ENCODE results near the gene ACACB.

ACACB gene

DNA sequence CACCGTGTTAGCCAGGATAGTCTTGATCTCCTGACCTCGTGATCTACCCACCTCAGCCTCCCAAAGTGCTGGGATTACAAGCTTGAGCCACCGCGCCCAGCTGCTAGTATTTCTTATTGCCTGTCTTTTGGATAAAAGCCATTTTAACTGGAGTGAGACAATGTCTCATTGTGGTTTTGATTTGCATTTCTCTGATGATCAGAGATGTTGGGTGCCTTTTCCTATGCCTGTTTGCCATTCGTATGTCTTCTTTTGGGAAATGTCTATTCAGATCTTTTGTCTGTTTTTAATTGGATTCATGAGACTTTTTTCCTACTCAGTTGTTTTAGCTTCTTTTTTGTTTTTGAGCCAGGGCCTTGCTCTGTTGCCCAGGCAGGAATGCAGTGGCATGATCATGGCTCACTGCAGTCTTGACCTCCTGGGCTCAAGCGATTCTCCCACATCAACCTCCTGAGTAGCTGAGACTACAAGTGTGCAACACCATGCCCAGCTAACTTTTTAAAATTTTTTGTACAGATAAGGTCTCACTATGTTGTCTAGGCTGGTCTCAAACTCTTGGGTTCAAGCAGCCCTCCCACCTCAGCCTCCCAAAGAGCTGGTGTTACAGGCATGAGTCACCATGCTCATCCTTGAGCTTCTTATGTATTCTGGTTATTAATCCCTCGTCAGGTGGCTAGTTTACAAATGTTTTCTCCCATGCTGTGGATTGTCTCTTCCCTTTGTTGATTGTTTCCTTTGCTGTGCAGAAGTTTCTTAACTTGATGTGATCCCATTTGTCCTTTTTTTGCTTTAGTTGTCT is 65.9 kb downstream of the ACACB start:
- no peak overlapping the region for H3K9ac ChIP-seq (ENCODE audit: low read depth, low read length)
- no peak overlapping the region for H3K4me2 ChIP-seq (ENCODE audit: low read length)
- H3K4me1 ChIP-seq (ENCODE audit: control insufficient read depth, insufficient read depth, low read length): no peaks in the 10 kb centered on the region
- H3K27me3 ChIP-seq (ENCODE audit: control insufficient read depth, insufficient read depth, low read length): no peaks in the 10 kb centered on the region
- H3K36me3 ChIP-seq (ENCODE audit: insufficient read depth, low read length): no peaks in the 10 kb centered on the region
- no peak overlapping the region for H3K4me3 ChIP-seq (ENCODE audit: low read length)
- no peaks in the 10 kb centered on the region for H3K9me3 ChIP-seq (replicated peaks; ENCODE audit: low read length)

DNA sequence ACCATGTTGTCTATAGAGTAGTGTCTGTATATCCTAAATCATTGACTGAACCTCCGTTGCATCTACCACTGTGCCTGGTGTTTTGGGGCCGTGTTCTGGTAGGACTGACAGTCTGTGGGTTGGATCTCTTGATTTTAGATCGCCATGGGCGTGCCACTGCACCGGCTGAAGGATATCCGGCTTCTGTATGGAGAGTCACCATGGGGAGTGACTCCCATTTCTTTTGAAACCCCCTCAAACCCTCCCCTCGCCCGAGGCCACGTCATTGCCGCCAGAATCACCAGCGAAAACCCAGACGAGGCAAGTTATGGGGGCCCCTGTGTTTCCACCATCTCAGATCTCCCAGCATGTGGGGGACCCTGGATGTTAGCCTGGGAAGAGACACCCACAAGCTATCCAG is 69.1 kb downstream of the ACACB start:
- no peaks in the 10 kb centered on the region for H3K36me3 ChIP-seq (ENCODE audit: insufficient read depth, low read length)
- no peak overlapping the region for H3K4me3 ChIP-seq (ENCODE audit: low read length)
- H3K27me3 ChIP-seq (ENCODE audit: control insufficient read depth, insufficient read depth, low read length): no peaks in the 10 kb centered on the region

DNA sequence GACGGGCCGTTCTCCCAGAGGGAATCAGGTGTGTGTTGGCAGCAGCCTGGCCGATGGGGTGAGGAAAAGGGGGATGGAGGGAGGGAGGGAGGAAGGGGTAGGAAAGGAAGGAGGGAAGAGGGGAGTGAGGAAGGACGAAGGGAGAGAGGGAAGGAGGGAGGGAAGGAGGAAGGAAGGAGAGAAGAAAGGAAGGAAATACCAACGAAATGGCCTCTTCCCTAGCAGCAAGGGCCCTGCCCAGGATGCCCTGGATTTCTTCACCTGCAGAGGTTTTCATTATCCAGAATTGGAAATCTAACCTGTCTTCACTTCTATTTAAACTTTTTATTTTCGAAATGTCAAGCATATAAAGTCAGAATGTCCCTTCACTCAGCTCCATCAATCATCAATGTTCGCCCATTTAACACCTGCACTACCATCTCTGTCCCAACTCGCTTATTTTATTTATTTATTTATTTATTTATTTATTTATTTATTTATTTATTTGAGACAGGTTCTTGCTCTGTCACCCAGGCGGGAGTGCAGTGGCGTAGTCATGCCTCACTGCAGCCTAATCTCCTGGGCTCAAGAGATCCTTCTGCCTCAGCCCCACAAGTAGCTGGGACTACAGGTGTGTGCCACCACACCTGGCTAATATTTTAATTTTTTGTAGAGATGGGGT is 70.7 kb downstream of the ACACB start:
- Histone ChIP-seq H3K9me3 (replicated peaks; ENCODE audit: low read length) (no peaks in the 10 kb centered on the region), H3K9ac (ENCODE audit: low read depth, low read length) (no peak overlapping the region), H3K27me3 (ENCODE audit: control insufficient read depth, insufficient read depth, low read length) (no peaks in the 10 kb centered on the region), H3K4me3 (ENCODE audit: low read length) (no peak overlapping the region), H3K4me1 (ENCODE audit: control insufficient read depth, insufficient read depth, low read length) (peaks cover 4% of the 10 kb centered on the region), H3K4me2 (ENCODE audit: low read length) (no peak overlapping the region), H3K36me3 (ENCODE audit: insufficient read depth, low read length) (no peaks in the 10 kb centered on the region)

More for the DNA sequence above, 69.1 kb downstream of the ACACB start:
- Histone ChIP-seq H3K9ac (ENCODE audit: low read depth, low read length) (no peak overlapping the region), H3K9me3 (replicated peaks; ENCODE audit: low read length) (no peaks in the 10 kb centered on the region), H3K4me1 (ENCODE audit: control insufficient read depth, insufficient read depth, low read length) (no peaks in the 10 kb centered on the region), H3K4me2 (ENCODE audit: low read length) (no peak overlapping the region)

DNA sequence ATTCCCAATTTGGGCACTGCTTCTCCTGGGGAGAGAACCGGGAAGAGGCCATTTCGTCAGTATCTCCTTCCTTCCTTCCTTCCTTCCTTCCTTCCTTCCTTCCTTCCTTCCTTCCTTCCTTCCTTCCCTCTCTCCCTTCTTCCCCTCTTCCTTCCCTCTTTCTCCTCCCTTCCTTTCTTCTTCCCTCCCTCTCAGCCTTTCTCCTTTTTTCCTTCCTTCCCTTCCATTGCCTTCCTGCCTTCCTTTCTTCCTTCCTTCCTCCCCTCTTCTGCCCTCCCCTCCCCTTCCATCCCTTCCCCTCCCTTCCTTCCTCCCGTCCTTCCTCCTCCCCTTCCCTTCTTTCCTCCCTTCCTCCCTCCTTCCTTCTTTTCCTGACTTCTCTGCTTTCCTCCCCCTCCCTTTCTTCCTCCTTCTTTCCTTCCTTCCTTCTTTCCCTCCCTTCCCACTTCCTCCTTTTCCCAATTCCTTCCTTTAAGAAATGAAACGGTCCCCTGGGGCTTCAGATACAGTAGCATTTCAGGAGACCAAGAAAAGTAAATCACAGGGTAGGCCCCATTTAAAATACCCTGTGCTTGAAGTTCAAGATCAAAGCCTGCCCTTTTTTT is 71.8 kb downstream of the ACACB start:
- Histone ChIP-seq H3K9ac (ENCODE audit: low read depth, low read length) (no peak overlapping the region), H3K9me3 (replicated peaks; ENCODE audit: low read length) (no peaks in the 10 kb centered on the region), H3K27me3 (ENCODE audit: control insufficient read depth, insufficient read depth, low read length) (no peaks in the 10 kb centered on the region), H3K4me2 (ENCODE audit: low read length) (no peak overlapping the region), H3K4me3 (ENCODE audit: low read length) (no peak overlapping the region), H3K4me1 (ENCODE audit: control insufficient read depth, insufficient read depth, low read length) (peaks cover 13% of the 10 kb centered on the region), H3K36me3 (ENCODE audit: insufficient read depth, low read length) (no peaks in the 10 kb centered on the region)

- H3K4me3 ChIP-seq (ENCODE audit: low read length): no peak overlapping the region
- peaks cover 13% of the 10 kb centered on the region for H3K4me1 ChIP-seq (ENCODE audit: control insufficient read depth, insufficient read depth, low read length)
- H3K9ac ChIP-seq (ENCODE audit: low read depth, low read length): no peak overlapping the region
- no peaks in the 10 kb centered on the region for H3K9me3 ChIP-seq (replicated peaks; ENCODE audit: low read length)
- H3K36me3 ChIP-seq (ENCODE audit: insufficient read depth, low read length): no peaks in the 10 kb centered on the region
- H3K27me3 ChIP-seq (ENCODE audit: control insufficient read depth, insufficient read depth, low read length): no peaks in the 10 kb centered on the region
- no peak overlapping the region for H3K4me2 ChIP-seq (ENCODE audit: low read length)
These were observed 72.9 kb downstream of the ACACB start for GRCh38 chr12:109189291-109189690.

- Histone ChIP-seq H3K27me3 (ENCODE audit: control insufficient read depth, insufficient read depth, low read length) (no peaks in the 10 kb centered on the region), H3K4me3 (ENCODE audit: low read length) (no peak overlapping the region), H3K4me1 (ENCODE audit: control insufficient read depth, insufficient read depth, low read length) (peaks cover 13% of the 10 kb centered on the region), H3K36me3 (ENCODE audit: insufficient read depth, low read length) (no peaks in the 10 kb centered on the region), H3K9ac (ENCODE audit: low read depth, low read length) (no peak overlapping the region), H3K4me2 (ENCODE audit: low read length) (no peak overlapping the region), H3K9me3 (replicated peaks; ENCODE audit: low read length) (no peaks in the 10 kb centered on the region)
These were observed 75.3 kb downstream of the ACACB start for GRCh38 chr12:109191621-109192250.

GRCh38 chr12:109192358-109192757 is 76.0 kb downstream of the ACACB start:
- Histone ChIP-seq H3K4me2 (ENCODE audit: low read length) (no peak overlapping the region), H3K9ac (ENCODE audit: low read depth, low read length) (no peak overlapping the region), H3K36me3 (ENCODE audit: insufficient read depth, low read length) (no peaks in the 10 kb centered on the region), H3K27me3 (ENCODE audit: control insufficient read depth, insufficient read depth, low read length) (no peaks in the 10 kb centered on the region), H3K9me3 (replicated peaks; ENCODE audit: low read length) (no peaks in the 10 kb centered on the region), H3K4me1 (ENCODE audit: control insufficient read depth, insufficient read depth, low read length) (peaks cover 13% of the 10 kb centered on the region), H3K4me3 (ENCODE audit: low read length) (no peak overlapping the region)

DNA sequence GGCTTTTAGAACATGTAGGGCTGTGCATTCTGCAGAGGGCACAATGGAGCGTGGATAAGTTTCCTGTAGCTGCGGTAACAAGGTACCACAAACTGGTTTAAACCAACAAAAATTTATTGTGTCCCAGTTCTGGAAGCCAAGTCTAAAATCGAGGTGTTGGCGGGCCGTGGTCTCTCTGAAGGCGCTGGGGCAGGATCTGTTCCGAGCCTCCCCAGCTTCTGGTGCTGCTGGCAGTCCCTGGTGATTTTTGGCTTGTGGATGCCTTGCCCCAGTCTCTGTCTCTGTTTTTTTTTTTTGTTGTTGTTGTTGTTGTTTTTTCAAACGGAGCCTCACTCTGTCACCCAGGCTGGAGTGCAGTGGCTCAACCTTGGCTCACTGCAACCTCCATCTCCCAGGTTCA is 77.5 kb downstream of the ACACB start:
- H3K9me3 ChIP-seq (replicated peaks; ENCODE audit: low read length): no peaks in the 10 kb centered on the region
- H3K4me2 ChIP-seq (ENCODE audit: low read length): no peak overlapping the region
- peaks cover 13% of the 10 kb centered on the region for H3K4me1 ChIP-seq (ENCODE audit: control insufficient read depth, insufficient read depth, low read length)
- H3K27me3 ChIP-seq (ENCODE audit: control insufficient read depth, insufficient read depth, low read length): no peaks in the 10 kb centered on the region
- no peak overlapping the region for H3K4me3 ChIP-seq (ENCODE audit: low read length)
- no peaks in the 10 kb centered on the region for H3K36me3 ChIP-seq (ENCODE audit: insufficient read depth, low read length)
- no peak overlapping the region for H3K9ac ChIP-seq (ENCODE audit: low read depth, low read length)

- Histone ChIP-seq H3K9ac (ENCODE audit: low read depth, low read length) (no peak overlapping the region), H3K27me3 (ENCODE audit: control insufficient read depth, insufficient read depth, low read length) (no peaks in the 10 kb centered on the region), H3K36me3 (ENCODE audit: insufficient read depth, low read length) (no peaks in the 10 kb centered on the region), H3K9me3 (replicated peaks; ENCODE audit: low read length) (no peaks in the 10 kb centered on the region), H3K4me2 (ENCODE audit: low read length) (no peak overlapping the region), H3K4me3 (ENCODE audit: low read length) (no peak overlapping the region), H3K4me1 (ENCODE audit: control insufficient read depth, insufficient read depth, low read length) (peaks cover 13% of the 10 kb centered on the region)
These were observed 79.9 kb downstream of the ACACB start for GRCh38 chr12:109196332-109196731.

DNA sequence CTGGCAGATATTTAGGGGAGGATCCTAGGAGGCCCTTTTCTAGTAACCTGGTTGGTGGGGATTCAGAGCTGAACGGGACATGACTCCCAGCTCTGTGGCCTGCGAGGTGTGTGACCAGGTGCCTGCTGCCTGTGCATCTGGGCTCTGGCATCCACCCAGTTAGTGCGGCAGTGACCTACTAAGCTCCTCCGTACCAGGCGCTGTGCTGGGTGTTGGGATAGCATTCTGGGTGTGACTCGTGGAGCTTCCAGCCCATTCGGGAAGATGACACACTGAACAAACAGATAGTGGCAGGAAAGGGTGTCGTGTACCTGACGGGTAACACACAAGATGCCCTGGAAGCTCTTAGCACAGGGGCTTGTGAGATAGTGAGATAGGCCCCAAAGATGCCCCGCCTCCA is 80.9 kb downstream of the ACACB start:
- H3K4me3 ChIP-seq (ENCODE audit: low read length): no peak overlapping the region
- H3K4me1 ChIP-seq (ENCODE audit: control insufficient read depth, insufficient read depth, low read length): peaks cover 7% of the 10 kb centered on the region
- H3K27me3 ChIP-seq (ENCODE audit: control insufficient read depth, insufficient read depth, low read length): no peaks in the 10 kb centered on the region
- no peaks in the 10 kb centered on the region for H3K36me3 ChIP-seq (ENCODE audit: insufficient read depth, low read length)
- no peak overlapping the region for H3K4me2 ChIP-seq (ENCODE audit: low read length)
- H3K9ac ChIP-seq (ENCODE audit: low read depth, low read length): no peak overlapping the region
- no peaks in the 10 kb centered on the region for H3K9me3 ChIP-seq (replicated peaks; ENCODE audit: low read length)

DNA sequence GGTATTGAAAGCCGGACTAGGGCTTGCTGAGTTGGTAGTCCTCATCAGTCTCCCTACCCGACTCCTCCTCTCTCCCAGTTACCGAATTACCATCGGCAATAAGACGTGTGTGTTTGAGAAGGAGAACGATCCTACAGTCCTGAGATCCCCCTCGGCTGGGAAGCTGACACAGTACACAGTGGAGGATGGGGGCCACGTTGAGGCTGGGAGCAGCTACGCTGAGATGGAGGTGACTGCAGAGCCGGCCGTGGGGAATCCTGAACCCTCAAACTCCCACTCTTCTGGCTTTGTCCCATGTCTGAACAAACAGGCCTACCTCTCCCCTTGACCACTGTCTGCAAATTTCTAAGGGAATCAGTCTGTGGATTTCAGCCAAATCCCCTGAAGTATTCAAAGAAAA is 82.9 kb downstream of the ACACB start:
- Histone ChIP-seq H3K9me3 (replicated peaks; ENCODE audit: low read length) (no peaks in the 10 kb centered on the region), H3K4me1 (ENCODE audit: control insufficient read depth, insufficient read depth, low read length) (no peaks in the 10 kb centered on the region), H3K27me3 (ENCODE audit: control insufficient read depth, insufficient read depth, low read length) (no peaks in the 10 kb centered on the region), H3K9ac (ENCODE audit: low read depth, low read length) (no peak overlapping the region), H3K4me2 (ENCODE audit: low read length) (no peak overlapping the region), H3K4me3 (ENCODE audit: low read length) (no peak overlapping the region), H3K36me3 (ENCODE audit: insufficient read depth, low read length) (no peaks in the 10 kb centered on the region)
